Stimulated activated CD4-positive, alpha-beta T cell treated with anti-CD3 and anti-CD28 coated beads, Interleukin-1b, Interleukin-23, amount 100 ng/mL, for 24 hours (primary cell): Measurements from ENCODE around the gene ARL16.
A peak's percentile ranks its signal among the peaks of the same experiment; 100 is the strongest.

ENCODE experiments used
- DNase-seq, 4 experiments: peaks; one replicate each; pipeline ENCODE4 v3.0.0-alpha.2; 2020; ENCODE audit warnings: low read depth in 4 of 4, low spot score in 1 of 4

ARL16 gene

DNA sequence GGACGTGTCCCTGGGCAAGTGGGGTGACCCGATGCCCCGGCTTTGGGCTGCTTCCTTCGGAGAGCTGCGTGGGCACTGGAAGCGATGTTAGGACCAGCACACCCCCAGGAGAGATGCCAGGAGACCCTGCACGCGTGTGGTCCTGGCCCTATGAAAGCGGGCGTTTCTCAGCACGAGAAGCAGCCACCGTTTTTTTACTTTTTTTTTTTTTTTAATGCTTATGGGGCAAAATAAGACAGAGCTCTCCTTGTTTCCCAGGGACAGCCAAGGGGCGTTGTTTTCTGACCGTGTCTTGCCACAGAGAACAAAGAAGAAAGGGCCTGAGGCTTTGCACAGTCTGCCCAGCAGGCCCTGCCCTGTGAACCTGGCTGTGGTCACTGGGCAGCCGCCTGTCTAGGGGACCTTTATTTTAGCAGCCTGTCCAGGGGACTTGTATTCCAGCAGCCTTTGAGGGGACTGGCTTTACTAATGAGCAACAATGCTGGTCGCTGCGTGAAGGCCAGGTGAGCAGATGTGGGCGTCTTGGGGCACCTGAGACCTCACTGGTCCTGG, 29.5 kb upstream of the ARL16 start:
- no peak for DNase-seq

- no peak for DNase-seq
Measured at GRCh38 chr17:81712468-81713003, 28.9 kb upstream of the ARL16 start.

- peak; percentile 54 to 84 (median 71) for DNase-seq
Measured at GRCh38 chr17:81711814-81712467, 28.3 kb upstream of the ARL16 start, which contains the start of gene SLC25A10. TSS of gene SLC25A10 (plus strand) at chr17:81712284. CDS start at chr17:81712427, 143 bp downstream.

- DNase-seq = no peak
Measured at GRCh38 chr17:81710514-81711308, 27.1 kb upstream of the ARL16 start.

- DNase-seq = no peak
Measured at GRCh38 chr17:81708739-81709185, 25.2 kb upstream of the ARL16 start.

- DNase-seq = no peak
Measured at GRCh38 chr17:81707725-81708646, 24.4 kb upstream of the ARL16 start.

GRCh38 chr17:81706757-81707624, 23.4 kb upstream of the ARL16 start:
- no peak for DNase-seq

- DNase-seq = no peak
Measured at GRCh38 chr17:81706232-81706611, 22.6 kb upstream of the ARL16 start.

GRCh38 chr17:81705518-81706231, 22.1 kb upstream of the ARL16 start:
- no peak for DNase-seq

- no peak for DNase-seq
Measured at GRCh38 chr17:81703747-81704654, 20.4 kb upstream of the ARL16 start.

GRCh38 chr17:81702934-81703746, 19.5 kb upstream of the ARL16 start, which contains the start of gene MRPL12:
TSS of gene MRPL12 (plus strand) at chr17:81703367. CDS start at chr17:81703502, 135 bp downstream.
- DNase-seq = peak; percentile 71 to 84 (median 78)

DNA sequence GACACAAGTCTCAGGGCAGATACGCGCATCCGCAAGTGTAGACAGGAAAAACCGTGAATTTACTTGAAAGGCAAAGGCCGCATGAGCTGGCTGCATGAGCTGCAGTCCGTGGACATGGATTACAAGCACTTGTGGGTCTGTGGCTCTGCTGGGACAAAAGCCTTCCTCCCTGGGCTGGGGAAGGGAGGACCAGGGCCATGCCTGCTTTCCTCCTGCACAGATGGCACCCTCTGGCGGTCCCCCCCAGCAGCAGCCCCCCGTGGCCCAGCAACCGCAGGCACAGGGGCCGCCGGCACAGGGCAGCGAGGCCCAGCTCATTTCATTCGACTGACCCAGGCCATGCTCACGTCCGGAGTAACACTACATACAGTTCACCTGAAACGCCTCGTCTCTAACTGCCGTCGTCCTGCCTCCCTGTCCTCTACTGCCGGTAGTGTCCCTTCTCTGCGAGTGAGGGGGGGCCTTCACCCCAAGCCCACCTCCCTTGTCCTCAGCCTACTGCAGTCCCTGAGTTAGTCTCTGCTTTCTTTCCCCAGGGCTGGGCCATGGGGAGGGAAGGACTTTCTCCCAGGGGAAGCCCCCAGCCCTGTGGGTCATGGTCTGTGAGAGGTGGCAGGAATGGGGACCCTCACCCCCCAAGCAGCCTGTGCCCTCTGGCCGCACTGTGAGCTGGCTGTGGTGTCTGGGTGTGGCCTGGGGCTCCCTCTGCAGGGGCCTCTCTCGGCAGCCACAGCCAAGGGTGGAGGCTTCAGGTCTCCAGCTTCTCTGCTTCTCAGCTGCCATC, 17.9 kb upstream of the ARL16 start:
- DNase-seq = no peak

- DNase-seq = no peak
Measured at GRCh38 chr17:81700353-81701287, 17.0 kb upstream of the ARL16 start.

GRCh38 chr17:81697261-81698044, 13.9 kb upstream of the ARL16 start:
- no peak for DNase-seq
